Activated CD4-positive, CD25-positive, alpha-beta regulatory T cell (primary cell): ENCODE measurements around the gene SSBP4.

Source experiments
- DNase-seq, 4 experiments: peaks; one replicate each; lab custom pipeline; 2025; lab: John Stamatoyannopoulos, UW

The SSBP4 gene

DNA sequence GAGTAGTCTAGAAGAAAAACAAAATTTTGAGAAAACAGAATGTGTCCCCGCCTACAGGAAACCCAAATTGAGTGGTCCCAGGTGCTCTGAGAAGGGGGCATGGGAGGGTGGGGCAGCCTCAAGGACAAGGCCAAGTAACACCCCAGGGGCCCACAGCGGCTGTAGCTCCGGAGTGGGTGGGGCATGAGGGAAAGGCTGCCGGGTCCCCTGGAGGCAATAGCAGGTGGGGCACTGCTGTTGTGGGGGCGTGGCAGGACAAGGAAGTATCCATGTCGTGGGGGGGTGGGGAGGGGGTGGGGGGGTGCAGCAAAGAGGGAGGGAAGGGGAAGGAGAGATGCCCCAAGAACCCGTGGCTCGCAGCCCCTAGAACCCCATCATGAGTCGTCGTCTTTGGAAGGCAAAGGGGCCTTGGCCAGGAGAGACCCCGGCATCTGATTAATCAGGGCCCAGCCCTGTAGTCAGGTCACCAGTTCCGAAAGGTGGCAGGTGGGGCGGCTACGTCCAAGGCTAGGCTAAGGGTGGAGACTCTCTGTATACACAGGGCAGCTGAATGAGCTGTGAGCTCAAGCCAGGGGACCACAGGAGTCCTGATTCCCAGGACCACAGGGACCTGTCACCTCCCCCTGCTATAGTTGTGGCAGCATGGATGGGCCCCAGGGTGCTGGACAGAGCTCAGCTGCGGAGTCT is 26.2 kb downstream of the SSBP4 start:
- DNase-seq, result no peak

DNA sequence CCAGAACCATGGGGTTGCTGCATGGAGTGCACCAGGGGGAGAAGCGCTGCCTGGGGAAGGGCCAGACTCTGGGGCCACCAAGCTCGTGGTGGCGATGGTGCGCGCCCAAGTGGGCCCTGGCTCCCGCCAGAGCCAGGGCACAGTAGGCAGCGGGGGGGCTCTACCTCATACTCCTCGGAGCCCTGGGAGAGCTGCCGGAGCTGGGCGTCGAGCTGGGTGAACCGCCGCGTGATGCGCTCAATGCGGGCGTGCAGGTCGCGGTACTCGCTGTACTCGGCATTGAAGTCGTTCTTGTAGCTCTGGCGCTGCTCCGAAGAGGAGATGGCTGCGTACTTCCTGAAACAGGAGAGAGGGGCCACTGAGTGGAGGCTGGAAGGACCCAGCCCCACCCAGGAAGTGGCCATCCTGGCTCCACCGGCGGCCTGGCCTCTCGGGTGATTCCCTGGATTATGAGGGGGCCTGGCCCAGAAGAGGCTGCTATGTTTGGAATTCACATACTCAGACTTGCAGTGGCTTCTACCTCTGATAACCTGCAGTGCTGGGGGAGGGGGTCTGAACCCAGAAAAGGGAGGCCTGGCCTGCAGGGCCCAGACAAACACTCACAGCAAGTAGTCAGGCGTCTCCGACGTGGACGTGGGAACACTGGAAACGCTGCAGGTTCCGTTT is 27.1 kb downstream of the SSBP4 start:
- no peak for DNase-seq

DNA sequence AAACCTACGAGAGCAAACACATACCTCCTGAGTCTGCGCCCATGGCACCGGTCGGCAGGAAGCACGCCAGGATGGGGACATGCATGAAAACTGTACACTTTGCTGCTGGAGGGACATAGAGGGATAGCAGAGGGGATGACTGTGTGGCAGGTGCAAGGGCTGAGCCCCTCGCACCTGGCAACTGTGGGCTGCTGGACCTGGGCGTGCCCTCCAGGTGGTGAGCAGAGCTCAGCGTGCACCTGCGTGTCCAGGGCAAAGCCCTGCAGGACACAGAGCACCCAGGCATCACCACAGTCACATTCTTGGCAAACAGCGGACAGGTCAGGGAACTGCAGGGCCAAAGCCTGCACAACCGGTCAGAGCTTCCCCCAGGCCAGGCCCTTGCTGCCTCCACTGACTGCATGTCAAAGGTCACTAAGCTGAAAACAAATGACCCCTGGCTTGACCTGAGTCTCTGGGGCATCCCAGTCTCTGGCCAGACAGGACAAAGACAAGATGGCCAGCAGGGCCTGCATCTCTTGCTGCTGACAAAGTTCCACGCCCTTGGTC is 27.7 kb downstream of the SSBP4 start:
- no peak for DNase-seq

DNA sequence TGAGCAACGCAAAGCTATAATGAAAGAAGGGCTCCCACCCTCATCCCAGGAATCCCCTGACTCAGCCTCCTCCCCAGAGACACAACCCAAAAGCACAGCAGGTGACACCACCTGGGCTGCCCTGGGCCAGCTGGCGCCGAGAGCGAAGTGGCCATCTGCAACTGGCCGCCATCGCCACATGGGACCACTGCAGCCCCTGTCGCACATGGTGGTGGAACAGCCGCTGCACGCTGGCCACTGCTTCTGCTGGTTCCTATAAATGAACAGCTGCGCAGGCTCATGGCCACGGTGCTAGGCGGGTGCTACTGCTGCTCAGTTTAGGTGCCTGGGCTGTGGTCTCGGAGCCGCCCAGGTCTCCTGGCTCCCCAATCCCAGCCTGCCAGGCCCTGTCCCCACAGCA is 30.4 kb downstream of the SSBP4 start:
- no peak for DNase-seq

DNA sequence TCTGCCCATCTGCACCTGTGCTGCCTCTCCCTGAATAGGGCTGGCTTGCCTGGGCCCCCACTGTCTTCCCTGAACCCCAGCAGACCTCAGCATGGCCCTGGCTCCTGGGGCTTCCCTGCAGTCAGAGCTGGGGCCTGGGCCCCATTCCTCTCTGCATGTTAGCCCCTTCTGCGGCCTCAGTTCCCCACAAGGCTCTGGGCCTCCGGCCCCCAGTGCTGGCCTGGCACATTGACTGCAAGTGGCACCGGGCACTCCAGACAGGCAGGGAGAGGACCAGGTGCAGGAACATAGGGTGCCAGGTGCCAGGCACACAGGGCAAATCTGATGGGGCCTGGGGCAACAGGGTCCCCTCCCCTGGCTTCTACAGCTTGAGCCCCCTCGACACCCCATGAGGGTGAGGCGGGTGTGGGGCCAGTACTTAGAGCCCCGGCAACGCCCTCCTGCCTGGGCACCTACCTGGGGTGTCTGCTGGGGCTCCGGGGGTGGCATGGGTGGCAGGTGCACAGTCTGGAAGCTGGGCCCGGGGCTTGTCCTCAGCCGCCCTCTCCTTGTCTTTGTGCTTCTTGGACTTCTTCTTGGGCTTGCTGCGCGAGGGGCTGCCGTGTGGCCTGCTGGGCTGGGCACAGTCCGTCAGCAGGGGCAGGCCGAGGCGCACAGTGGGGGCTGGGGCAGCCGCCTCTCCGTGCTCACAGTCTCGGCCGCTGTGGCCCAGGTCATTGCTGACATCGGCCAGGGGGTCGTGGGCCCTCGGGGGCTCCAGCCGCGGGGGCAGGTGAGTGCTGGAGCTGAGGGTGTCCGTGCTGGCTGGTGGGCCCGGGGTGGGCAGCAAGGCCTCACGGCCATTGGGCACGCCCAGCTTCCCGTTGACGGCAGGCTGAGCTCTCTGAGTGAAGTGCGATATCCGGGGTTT is 31.1 kb downstream of the SSBP4 start:
- DNase-seq, result no peak

DNA sequence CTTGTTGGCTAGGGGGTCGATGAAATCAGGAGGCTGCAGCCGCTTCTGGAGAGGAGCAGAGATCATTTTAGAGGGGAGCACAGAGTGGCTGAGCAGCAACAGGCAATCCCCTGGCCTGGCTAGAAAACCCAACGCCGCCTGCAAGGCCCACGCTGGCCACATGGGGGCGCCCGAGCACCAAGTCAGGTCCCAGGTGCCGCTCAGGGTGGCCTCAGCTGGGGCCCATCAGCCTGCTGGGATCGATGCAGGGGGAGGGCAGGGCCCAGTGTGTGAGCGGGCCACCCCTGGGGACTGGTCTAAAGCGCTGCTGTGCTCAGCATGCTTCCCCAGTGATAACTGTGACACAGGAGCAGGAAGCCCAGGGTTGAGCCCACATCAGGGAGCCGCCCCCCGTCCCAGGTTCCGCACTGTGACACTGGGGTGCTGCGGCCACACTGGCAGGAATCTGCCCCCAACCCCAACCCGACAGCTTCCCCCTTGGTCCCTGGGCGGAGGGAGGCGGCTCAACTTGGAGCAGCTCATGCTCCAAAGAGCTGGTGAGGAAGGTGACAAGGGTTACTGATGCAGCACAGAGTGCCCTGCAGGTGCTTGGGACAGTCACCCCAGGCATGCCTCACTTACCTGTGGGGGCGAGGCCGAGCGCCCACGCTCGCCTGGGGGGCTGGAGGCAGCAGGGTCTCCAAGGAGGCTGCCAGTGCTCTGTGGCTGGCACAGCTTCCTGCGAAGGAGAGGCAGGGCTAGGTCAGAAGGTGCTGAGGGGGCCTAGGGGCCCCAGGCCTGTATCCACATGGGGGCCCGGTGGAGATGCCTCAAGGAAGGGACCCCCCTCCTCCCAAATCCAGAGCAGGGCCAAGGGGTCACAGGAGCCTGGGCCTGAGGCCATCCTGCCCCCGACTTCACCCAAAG is 32.0 kb downstream of the SSBP4 start:
- DNase-seq, result peak; percentile 75 to 91 (median 83)

DNA sequence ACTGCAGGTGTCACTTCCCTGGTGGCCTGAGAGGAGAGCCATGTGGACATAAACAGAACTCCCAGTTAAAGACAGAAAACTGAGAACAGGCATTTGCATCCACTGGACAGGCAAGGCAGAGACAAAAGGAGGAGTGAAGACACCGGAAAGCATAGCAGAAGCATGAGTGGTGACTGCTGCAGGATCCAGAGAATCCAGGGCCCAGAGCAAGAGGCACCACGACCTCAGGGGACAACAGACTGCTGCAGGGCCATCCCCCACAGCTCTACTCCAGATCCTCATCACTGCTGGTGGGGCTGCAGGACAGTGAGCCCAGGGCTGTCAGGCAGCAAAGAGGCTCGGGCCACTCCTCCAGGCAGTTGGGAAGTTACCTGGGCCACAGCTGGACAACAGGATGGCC is 33.2 kb downstream of the SSBP4 start:
- no peak for DNase-seq

DNA sequence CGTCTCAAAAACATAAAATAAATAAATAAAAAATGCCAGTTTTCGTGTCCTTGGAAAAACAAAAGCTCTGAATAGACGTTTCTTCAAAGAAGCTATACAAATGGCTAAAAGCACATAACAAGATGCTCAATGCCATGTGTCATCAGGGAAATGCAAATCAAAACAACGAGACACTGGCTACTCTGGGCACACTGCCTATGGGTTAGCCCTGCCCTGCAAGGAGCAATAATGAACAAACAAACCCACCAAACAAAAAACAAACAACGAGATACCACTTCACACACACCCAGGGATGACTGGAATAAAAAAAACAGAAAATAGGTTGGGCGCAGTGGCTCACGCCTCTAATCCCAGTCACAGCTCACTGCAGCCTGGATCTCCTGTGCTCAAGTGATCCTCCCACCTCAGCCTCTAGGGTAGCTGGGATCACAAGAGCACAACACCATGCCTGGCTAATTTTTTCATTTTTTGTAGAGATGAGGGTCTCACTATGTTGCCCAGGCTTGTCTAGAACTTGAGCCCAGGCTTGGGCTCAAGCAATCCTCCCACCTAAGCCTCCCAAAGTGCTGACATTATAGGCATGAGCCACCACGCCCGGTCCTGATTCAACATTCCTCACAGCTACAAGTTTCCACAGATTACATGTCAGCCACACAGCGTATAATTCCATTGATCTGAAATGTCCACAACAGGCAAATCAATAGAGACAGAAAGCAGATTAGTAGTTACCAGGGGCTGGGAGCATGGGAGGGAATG is 34.2 kb downstream of the SSBP4 start:
- no peak for DNase-seq

DNA sequence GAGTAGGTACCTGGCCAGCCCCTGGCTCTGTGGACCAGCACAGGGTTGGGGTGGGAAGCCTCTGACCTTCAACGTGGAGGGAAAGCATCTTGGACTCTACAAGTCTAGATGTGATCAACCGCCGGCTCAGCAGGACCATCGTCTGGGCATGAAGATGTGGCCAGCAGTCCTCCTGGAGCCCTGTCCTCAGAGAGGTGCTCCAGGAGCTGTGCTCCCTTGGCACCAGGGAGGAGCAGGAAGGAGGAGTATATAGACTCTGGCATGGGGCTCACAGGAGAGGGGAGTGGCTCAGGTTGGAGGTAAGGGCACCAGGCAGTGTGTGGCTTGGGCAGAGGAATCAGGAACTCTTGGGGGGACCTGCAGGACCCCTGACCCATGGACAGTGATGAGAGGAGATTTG is 37.1 kb downstream of the SSBP4 start:
- no peak for DNase-seq

DNA sequence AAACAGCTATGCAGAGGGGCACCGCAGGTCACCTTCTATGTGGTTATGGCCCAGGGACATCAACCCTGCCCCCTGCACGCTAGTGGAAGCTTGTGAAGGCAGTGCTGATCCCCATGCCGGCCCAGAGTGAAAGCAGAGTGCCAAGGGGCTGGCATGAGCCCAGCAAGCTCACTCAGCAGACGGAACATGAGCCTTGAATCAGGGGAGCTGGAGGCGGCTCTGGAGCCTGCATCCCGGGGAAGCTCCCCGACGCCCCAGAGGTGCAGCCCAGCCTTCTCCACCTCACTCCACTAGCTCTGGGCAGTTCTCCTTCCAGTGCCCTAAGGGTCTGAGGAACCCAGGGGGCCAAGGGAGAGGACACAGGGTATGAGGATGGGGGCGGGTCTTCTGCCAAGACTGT is 37.8 kb downstream of the SSBP4 start:
- DNase-seq, result no peak

DNA sequence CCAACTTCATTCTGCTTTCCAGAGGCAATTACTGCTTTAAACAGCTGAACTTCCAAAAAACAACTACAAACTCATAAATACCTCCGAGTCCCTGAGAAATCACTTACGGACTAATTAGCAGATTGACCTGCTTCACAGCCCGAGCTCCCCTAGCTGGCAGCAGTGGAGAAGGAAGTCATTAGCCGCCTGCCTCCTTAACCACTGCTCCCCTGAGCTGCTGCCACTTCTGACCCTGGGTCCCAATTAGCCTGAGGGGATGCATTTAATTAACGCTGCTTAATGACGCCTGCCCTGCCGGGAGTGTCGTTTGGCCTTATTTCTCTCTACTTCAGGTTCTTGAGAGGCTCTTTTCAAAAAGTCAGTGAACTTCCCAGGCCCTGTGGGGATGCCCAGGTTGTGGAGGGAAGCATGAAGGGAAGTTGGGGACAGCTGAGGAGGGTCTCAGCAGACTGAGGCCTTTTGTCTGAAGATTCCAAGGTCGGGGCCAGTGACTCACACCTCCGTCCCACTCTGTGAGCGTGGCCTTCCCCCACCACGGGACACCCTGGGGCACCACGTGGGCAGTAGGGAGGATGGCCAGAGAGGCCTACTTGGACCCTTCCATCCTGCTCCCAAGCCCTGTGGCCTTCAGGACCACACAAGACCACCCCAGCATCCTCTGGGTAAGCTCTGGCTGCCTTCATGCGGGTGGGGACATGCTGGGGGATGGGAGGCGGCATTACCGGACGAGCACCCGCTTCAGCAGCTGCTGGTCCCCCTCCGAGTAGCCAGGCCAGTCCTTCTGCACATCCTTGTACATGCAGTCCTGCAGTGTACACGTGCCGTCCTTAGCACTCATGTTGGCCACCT is 38.5 kb downstream of the SSBP4 start:
- no peak for DNase-seq

DNA sequence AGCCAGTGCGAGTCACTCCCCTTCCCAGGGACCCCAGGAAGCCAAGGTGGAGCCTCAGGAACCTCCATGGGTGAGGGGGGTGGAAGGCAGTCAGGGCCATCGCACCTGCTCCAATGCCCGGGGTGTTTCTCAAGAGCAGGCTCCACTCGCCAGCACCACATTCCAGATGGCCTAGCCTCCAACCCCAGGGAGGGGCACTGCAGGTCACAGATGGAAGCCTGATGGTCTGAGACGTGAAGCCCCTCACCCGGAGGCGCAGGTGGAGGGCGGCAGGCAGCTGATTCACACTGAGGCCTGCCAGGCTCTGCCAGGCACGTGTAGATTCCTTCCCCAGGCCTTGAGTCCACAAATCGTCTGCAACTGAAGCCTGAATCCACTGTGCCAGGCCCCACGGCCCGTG is 41.7 kb downstream of the SSBP4 start:
- no peak for DNase-seq

DNA sequence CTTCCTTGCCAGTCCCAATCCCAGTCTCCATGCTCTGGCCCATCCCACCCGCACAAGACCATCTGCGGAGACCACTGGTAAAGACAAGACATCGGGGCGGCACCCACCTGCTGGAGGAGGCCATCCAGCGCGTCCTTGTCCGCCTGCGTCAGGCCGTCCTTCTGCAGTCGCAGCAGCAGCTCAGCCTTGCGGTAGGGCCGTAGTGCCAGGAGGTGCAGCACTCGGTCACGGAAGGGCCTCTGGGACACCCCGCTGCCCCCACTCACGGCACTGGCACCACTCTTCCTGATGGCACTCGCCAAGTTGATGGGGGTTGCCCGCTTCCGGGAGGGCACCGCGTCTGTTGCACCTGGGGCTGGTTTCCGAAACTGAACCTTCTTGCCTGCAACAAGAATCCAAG is 42.3 kb downstream of the SSBP4 start:
- DNase-seq, result no peak

DNA sequence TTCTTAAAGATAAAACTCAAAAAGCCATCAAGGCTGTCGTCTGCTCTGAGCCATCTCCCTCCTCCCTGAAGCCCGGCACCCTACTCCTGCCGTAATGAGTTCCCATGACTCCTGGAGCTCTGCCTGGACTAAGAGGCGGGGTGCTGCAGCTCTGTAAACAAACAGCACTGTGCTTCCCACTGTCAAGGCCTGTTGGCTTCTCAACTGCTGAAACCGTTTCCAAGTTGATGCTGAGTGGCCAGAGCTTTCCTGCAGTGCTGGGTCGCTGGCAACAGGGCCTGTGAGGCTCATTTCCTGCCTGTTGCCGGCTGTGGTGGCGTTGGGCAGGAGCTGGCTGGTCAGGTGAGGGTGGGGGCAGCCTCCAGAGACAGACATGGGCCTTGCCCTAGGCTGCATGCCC is 45.4 kb downstream of the SSBP4 start:
- DNase-seq, result no peak

DNA sequence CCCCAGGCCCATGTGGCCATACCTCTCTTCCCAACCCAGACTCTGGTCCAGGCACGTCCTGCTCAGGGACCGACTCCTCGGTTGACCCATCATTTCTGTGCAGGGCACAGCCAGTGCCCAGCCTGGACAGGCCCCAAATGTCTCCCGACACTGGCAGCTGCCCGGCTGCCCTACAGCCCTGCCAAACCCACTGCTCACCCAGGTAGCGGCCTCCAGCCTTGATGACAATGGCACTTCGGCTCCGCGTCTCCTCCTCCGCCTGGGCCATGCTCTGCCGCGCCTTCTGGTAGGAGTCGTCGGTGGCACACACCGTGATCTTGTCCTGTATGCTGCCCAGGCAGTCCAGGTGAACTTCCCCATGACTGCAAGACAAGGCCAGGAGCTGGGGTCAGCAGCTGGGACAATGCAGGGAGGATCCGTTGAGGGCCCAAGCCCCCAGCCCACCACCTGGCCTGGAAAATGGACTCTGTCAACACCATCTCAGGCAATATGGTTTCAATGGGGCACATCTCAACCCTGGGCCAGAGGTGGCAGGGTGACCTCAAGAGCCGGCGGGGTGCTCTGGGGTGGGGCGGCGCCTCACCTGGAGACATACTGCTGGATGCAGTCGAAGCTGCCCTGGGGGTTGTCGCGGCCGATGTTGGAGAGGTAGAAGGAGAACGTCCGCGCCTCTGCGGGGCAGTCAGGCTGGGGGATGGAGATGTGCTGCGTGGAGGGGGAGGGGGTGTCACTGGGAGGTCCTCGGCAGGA is 46.2 kb downstream of the SSBP4 start:
- no peak for DNase-seq

DNA sequence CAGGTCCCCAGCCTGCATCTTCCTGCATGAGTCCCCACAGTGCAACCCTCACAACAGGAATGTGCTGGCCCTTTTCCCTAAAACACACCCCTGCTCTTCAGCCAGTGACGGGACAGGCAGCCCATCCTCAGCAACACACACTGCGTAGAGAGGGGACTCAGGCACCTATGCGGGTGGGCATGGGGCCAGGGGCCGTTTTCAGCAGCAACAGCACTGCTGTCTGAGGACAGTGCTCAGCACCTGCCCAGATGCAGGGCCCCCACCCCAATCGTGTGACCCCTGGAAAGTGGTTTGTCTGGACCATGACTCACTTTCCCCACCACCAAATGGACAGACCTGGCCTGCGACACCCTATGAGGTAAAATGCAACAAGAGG is 46.8 kb downstream of the SSBP4 start:
- DNase-seq, result no peak

DNA sequence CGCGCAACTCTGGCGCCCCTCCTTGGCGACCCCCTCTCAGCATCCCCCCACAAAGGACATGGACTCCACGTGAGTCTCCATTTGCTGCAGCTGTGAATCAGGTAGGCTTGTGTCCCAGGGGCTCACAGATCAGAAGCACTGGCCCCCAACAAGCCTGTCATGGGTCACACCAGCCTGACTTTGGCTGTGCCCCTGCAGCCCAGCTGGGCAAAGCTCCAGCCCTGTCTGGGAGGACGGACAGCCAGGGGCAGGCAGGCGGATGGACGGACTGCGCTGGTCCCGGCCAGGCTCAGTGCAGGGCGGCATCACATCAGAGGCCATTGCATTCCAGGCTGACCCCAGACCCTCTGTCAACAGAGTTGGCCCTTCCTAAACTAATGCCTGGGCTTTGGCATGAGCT is 47.2 kb downstream of the SSBP4 start:
- no peak for DNase-seq

DNA sequence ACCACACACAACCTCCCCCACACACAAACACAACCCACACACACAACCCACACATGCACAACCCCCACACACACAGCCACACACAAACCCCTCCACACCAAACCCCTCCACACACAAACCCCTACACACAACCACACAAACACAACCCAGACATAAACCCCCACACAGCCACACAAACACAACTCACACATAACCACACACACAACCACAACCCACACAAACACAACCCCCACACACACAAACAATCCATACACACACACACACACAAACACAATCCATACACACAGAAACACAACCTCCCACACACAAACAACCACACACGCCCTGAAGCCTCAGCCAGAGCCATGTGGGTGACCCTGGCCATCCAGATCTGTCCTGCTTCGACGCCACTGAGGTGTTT is 48.8 kb downstream of the SSBP4 start:
- DNase-seq, result no peak

DNA sequence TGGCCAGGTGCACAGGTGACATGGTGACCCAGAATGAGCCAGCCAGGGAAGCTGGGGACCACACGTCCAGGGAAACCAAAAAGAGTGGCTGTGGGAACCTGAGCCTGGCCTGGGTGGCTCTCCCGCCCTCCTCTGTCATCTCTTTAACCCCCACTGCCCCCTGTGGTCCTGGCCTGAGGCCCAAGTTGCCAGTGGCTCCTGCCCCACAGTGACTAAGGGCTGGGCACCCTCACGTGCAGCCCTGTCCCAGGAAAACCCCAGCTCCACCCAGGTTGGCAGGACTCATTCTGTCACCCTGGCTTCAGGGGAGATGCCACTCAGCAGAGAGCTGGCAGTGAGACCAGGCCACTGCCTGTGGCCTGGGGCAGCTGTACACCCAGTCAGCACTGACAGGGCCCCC is 49.3 kb downstream of the SSBP4 start:
- no peak for DNase-seq
